ENCODE data around the gene MAX.
"Not testable (repeated sequence)": the region's sequence is repeated elsewhere in the genome, so short reads cannot be mapped to it uniquely, and the experiment has no call there.

Gene MAX

GRCh38 chr14:65035049-65035448, 67.3 kb downstream of the MAX start:
- DNase-seq (ENCODE audit: extremely low spot score), result no peak
- CTCF ChIA-PET, result interaction anchor here (1.0 to 5.2 kb wide), 3 partner anchors 11 to 25 kb away, joined by 3 to 21 read pairs (median 3); no protein-coding TSS in a partner anchor
- no peak for TF ChIP-seq CTCF (IDR thresholded peaks at IDR 0.05; ENCODE audit: control extremely low read depth, extremely low read depth, low read depth, missing control alignments)
- POLR2A ChIA-PET, result interaction anchor here (0.7 kb wide), 1 partner anchor 44 kb away, joined by 4 read pairs; no protein-coding TSS in a partner anchor

GRCh38 chr14:65034021-65034420, 68.3 kb downstream of the MAX start:
- no peak for DNase-seq (ENCODE audit: extremely low spot score)
- ChIA-PET CTCF (interaction anchor here (0.8 to 5.2 kb wide), 4 partner anchors 10 to 24 kb away, joined by 3 to 21 read pairs (median 3); no protein-coding TSS in a partner anchor), POLR2A (no interaction called here)
- TF ChIP-seq CTCF (IDR thresholded peaks at IDR 0.05; ENCODE audit: control extremely low read depth, extremely low read depth, low read depth, missing control alignments), result no peak

GRCh38 chr14:65033181-65033580, 69.1 kb downstream of the MAX start:
- CTCF ChIA-PET, result interaction anchor here (0.8 to 5.2 kb wide), 3 partner anchors 12 to 16 kb away, joined by 3 to 21 read pairs (median 4); no protein-coding TSS in a partner anchor
- POLR2A ChIA-PET, result no interaction called here
- no peak for DNase-seq (ENCODE audit: extremely low spot score)
- no peak for TF ChIP-seq CTCF (IDR thresholded peaks at IDR 0.05; ENCODE audit: control extremely low read depth, extremely low read depth, low read depth, missing control alignments)

- no peak for DNase-seq (ENCODE audit: extremely low spot score)
- ChIA-PET POLR2A (no interaction called here), CTCF (no interaction called here)
- TF ChIP-seq CTCF (IDR thresholded peaks at IDR 0.05; ENCODE audit: control extremely low read depth, extremely low read depth, low read depth, missing control alignments), result no peak
Observed at GRCh38 chr14:65032319-65032718, 70.0 kb downstream of the MAX start.

- CTCF ChIA-PET, result interaction anchor here (1.1 to 2.0 kb wide), 2 partner anchors 9 to 11 kb away, joined by 3 to 6 read pairs; no protein-coding TSS in a partner anchor
- DNase-seq (ENCODE audit: extremely low spot score); POLR2A ChIA-PET: not testable (repeated sequence)
Observed at GRCh38 chr14:65031321-65031720, 71.0 kb downstream of the MAX start.

DNA sequence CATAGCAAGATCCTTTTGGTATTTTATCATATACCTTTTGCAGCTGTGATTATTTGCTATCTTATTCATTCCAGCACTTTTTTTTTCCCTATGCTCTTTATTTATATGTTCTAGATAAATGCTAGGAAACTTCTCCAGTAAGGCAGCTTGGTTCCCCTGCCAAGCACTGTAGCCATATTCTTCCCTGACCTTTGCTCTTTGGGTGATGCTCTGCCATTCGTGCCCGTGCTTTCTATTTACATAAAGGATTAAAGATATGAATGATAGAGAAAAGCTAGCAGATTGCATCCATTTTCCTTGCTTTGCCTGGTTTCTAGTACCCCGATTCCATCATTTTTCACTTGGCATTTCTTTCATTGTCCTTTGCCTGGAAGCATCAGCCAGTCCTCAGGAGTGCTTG, 73.4 kb downstream of the MAX start:
- POLR2A ChIA-PET, result no interaction called here
- TF ChIP-seq CTCF (IDR thresholded peaks at IDR 0.05; ENCODE audit: control extremely low read depth, extremely low read depth, low read depth, missing control alignments), result no peak
- no peak for DNase-seq (ENCODE audit: extremely low spot score)
- CTCF ChIA-PET, result interaction anchor here (1.0 to 1.3 kb wide), 3 partner anchors 8 to 26 kb away, joined by 3 to 4 read pairs (median 3); no protein-coding TSS in a partner anchor

DNA sequence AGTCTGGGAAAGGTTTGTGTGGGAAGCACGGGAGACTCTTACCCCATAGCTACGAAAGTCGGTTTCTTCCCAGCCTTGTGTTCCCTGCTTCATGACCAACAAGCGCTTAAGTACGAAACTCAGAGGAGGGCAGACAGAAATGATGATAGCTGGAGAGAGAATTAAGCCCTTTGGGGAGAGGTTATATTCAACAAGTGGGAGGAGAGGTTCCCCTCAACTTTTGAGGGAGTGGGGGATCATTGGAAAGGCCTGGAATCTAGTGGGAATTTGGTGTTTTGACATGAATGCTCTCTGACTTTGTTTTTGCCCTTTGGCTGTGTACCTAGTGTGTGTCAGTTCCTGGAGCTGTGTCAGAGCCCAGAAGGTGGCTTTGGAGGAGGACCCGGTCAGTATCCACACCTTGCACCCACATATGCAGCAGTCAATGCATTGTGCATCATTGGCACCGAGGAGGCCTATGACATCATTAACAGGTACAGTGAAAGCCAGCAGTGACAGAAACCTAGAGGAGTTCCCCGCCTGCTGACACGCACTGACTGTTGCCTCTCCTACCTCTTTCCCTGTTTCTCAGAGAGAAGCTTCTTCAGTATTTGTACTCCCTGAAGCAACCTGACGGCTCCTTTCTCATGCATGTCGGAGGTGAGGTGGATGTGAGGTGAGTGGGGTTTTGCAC, 75.1 kb downstream of the MAX start:
- CTCF ChIA-PET, result interaction anchor here (1.3 to 16.6 kb wide), 2 partner anchors 24 to 37 kb away, joined by 3 to 162 read pairs; partner anchors contain the start of gene FNTB
- POLR2A ChIA-PET, result no interaction called here
- no peak for DNase-seq (ENCODE audit: extremely low spot score)
- no peak for TF ChIP-seq CTCF (IDR thresholded peaks at IDR 0.05; ENCODE audit: control extremely low read depth, extremely low read depth, low read depth, missing control alignments)

All from GM10248 (cell line).